Effector memory CD4-positive, alpha-beta T cell (primary cell): ENCODE results near the gene OTOP1.
"Not testable (repeated sequence)": the region's sequence is repeated elsewhere in the genome, so short reads cannot be mapped to it uniquely, and the experiment has no call there.

ENCODE experiments used
- DNase-seq, 3 donors: peaks; one replicate each; pipeline ENCODE4 v3.0.0-alpha.2; 2020
- H3K27ac ChIP-seq: 2 replicates; pipeline ENCODE4 v1.7.0; 2013; ENCODE audit warnings: mild to moderate bottlenecking, low read length, moderate library complexity; ENCODE audit not compliant: insufficient read depth, poor library complexity, severe bottlenecking
- H3K27me3 ChIP-seq: replicated peaks from 2 replicates; pipeline ENCODE4 v1.7.0; 2013; ENCODE audit warnings: mild to moderate bottlenecking, low read length; ENCODE audit not compliant: insufficient read depth, control insufficient read depth, poor library complexity, severe bottlenecking
- H3K36me3 ChIP-seq: 2 replicates; pipeline ENCODE4 v1.7.0; 2013; ENCODE audit warnings: mild to moderate bottlenecking, low read length, moderate library complexity; ENCODE audit not compliant: control insufficient read depth, insufficient read depth
- H3K4me1 ChIP-seq: 2 replicates; pipeline ENCODE4 v1.7.0; 2013; ENCODE audit warnings: low read length, mild to moderate bottlenecking; ENCODE audit not compliant: control insufficient read depth, insufficient read depth, poor library complexity, severe bottlenecking
- H3K4me3 ChIP-seq: 2 replicates; pipeline ENCODE4 v1.7.0; 2013; ENCODE audit warnings: low read length, low read depth, mild to moderate bottlenecking; ENCODE audit not compliant: insufficient read depth, poor library complexity, severe bottlenecking
- H3K9me3 ChIP-seq: 2 replicates; pipeline ENCODE4 v1.7.0; 2013; ENCODE audit warnings: mild to moderate bottlenecking, low read length, moderate library complexity; ENCODE audit not compliant: control insufficient read depth

OTOP1 gene

GRCh38 chr4:4166986-4167385, 59.7 kb downstream of the OTOP1 start:
- H3K9me3 ChIP-seq, H3K27me3 ChIP-seq, H3K4me3 ChIP-seq, H3K4me1 ChIP-seq, DNase-seq, H3K27ac ChIP-seq, H3K36me3 ChIP-seq: not testable (repeated sequence)

DNA sequence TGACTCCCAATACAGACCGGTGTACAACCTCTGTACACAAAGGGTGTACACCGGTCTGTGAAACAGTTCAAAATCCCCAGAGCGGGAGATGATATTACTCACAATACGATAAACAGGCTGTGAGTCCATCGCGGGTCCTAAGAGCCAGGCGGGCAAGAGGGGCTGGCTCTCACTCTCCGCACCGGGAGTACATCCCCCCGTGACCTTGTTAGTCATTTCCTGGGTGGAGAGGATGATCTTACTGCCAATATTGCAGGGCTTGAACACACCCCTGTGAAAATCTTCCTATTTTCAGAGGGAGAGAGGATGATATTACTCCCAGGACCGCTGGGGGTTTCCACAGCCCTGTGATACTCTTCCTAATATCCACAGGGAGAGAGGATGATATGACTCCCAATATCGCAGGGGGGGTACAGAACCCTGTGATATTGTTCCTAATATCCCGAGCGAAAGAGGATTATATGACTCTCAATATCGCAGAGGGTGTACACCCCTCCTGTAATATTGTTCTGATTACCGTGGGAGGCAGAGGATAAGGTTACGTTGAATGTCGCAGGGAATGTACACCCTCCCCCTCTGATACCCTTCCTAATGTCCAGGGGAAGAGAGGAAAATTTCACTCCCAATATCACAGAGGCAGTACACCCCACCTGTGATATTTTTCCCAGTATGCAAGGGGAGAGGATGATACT, 60.9 kb downstream of the OTOP1 start:
- H3K27ac ChIP-seq, DNase-seq, H3K9me3 ChIP-seq, H3K4me1 ChIP-seq, H3K36me3 ChIP-seq, H3K4me3 ChIP-seq, H3K27me3 ChIP-seq: not testable (repeated sequence)

DNA sequence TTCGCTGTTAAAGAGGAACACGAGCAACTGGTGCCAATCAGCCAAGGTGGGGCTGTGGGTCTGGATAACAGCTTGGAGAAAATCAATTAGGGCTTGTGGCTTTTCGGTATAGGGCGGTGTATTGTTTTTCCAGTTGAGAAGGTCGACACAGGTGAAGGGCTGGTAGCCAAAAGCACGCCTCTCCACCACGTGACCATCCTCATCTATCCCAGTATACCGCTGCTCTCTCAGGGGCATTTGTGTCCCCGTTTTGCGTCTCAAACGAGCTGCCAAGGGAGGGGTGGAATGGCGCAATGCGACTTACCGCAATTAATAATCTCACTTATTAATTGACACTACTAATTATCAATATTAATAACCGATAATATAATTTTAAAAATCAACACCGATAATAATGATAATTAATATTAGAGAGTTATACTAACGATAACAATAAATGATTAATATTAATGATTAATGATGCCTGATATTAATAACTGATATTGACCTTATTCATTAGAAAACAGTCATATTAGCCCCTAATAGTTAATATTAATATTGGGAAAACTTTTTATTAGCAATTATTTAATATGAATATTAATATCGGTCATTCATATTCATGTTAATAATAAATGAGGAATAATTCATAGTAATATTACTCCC, 62.1 kb downstream of the OTOP1 start:
- H3K4me1 ChIP-seq, H3K4me3 ChIP-seq, H3K9me3 ChIP-seq, DNase-seq, H3K36me3 ChIP-seq, H3K27me3 ChIP-seq, H3K27ac ChIP-seq: not testable (repeated sequence)

- not testable (repeated sequence) for H3K27ac ChIP-seq, H3K9me3 ChIP-seq, H3K36me3 ChIP-seq, DNase-seq, H3K4me3 ChIP-seq, H3K4me1 ChIP-seq, H3K27me3 ChIP-seq
Measured at GRCh38 chr4:4162186-4162585, 64.5 kb downstream of the OTOP1 start.

DNA sequence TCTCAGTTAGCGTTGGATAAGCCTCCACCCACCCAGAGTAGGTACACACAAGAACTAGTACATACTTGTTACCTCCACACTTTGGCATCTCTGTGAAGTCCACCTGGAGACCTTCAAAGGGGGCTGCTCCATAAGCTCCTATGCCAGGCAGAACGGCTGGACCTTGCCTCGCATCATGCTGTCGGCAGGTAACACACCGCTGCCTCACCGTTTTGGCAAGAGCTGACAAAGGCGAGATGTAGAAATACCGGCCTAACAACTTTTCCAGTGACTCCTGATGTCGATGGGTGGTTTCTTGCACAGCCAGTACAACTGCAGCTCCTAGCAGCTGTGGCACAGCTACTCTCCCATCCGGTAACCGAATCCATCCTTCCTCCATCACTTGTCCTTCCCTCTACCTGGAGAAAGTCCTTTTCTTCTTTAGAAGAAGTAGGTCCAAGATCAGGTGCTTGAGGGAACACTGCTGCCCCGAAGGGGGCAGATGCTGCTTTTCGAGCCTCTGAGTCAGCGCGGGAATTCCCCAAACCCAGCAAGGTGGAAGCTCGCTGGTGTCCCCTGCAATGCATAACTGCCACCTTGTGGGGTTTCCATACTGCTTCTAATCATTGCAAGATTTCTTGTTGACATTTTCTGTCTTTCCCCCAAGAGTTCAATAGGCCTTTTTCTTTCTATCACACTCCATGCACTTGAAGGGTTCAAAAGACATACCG, 65.6 kb downstream of the OTOP1 start:
- H3K4me1 ChIP-seq, H3K27me3 ChIP-seq, DNase-seq, H3K4me3 ChIP-seq, H3K27ac ChIP-seq, H3K36me3 ChIP-seq, H3K9me3 ChIP-seq: not testable (repeated sequence)

DNA sequence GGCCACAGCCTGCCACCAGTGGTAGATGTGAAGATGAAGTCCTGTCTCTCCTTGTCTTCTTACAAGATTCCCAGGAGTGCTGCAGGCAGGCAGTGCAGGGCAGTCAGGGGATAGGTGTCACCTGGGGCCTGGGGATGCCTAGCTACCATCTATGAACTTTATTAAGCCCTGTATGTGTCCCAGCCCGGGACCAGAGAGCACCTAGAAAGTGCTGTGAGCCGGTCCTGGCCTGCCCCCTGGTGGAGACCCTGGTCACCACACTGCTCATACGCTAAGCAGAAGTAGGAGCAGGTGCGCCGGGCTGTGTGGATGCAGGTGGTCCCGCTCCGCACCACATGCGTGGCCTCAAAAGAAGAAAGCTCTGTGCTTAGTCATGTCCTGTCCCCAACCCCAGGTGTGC, 81.1 kb downstream of the OTOP1 start:
- H3K4me3 ChIP-seq, H3K9me3 ChIP-seq, H3K27me3 ChIP-seq, H3K27ac ChIP-seq, H3K36me3 ChIP-seq, H3K4me1 ChIP-seq: not testable (repeated sequence)
- DNase-seq, result peak in 1 of 3 donors; percentile 24

- H3K9me3 ChIP-seq, DNase-seq, H3K27ac ChIP-seq, H3K4me1 ChIP-seq, H3K36me3 ChIP-seq, H3K27me3 ChIP-seq, H3K4me3 ChIP-seq: not testable (repeated sequence)
Measured at GRCh38 chr4:4143376-4143775, 83.4 kb downstream of the OTOP1 start.

DNA sequence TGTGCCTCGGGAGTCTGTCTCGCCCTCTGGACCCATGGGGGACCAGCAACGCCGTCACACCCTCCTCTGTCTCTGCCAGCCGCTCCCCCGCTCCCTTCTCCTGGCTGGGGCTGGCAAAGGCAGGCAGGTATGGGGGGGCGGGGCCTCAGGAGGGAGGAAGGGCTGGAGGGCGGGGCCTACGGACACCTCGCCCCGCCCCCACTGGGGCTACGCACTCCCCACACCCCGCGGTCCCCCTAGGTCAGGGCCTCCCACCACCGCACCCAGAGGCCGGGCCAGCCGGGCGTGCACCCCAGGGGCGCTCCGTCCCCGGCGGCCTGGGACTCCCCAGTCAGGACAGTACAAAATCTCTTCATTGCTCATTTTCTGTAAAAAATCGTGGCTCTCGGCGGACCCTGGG, 84.0 kb downstream of the OTOP1 start:
- H3K36me3 ChIP-seq, result not testable (repeated sequence)

DNA sequence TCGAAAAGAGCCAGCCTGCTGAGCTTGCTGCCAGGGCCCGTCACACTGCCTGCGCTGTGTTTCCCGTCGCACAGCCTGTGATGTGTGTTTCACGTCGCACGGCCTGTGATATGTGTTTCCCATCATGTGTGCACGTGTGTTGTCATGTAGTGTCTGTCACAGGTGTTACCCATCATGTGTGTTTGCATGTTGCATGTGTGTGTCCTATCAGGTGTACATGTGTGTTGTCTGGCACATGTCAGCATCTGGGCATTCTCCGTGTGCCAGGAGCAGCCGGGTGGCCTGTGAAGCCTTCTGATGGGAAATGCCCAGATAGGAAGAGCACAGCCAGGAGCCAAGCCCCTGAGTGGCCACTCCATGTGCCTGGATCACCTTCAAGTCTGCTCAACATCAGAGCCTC, 85.5 kb downstream of the OTOP1 start:
- not testable (repeated sequence) for H3K27ac ChIP-seq, H3K4me3 ChIP-seq, H3K9me3 ChIP-seq, DNase-seq, H3K27me3 ChIP-seq, H3K4me1 ChIP-seq, H3K36me3 ChIP-seq

More for the DNA sequence above, 84.0 kb downstream of the OTOP1 start:
- DNase-seq, H3K27me3 ChIP-seq, H3K4me3 ChIP-seq, H3K27ac ChIP-seq, H3K9me3 ChIP-seq, H3K4me1 ChIP-seq: not testable (repeated sequence)
